SHP77 (cell line): ENCODE data around the gene RPS6KA2.

Source experiments
- DNase-seq, 2 experiments: peaks; one replicate each; lab custom pipeline; 2025; lab: John Stamatoyannopoulos, UW

The RPS6KA2 gene

GRCh38 chr6:166627033-166627874 lies at the start of gene RPS6KA2:
RPS6KA2 (minus strand) TSS chr6:166627251; CDS start chr6:166627019, 232 bp downstream.
- DNase-seq = peak; percentile 97

GRCh38 chr6:166676270-166676860 lies 49.3 kb upstream of the RPS6KA2 start:
- no peak for DNase-seq

- no peak for DNase-seq
Measured at GRCh38 chr6:166675736-166676135, 48.7 kb upstream of the RPS6KA2 start.

DNA sequence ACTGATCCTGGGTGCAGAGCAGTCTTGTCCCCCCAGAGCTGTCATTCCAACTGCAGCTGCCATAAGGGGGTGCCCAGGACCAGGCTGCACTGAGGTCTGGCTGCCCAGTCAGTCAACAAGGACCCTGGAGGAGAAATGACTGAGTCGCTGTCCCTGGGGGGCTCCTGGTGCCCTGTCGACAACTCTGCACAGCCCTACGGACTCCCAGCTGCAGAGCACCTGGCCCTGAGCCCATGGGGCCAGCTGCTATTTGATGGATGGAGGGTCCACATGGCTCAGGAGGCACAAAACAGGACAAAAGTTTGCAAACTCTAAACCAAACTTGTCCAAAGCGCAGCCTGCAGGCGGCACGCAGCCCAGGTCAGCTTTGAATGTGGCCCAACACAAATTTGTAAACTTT lies 46.3 kb upstream of the RPS6KA2 start:
- DNase-seq = no peak

DNA sequence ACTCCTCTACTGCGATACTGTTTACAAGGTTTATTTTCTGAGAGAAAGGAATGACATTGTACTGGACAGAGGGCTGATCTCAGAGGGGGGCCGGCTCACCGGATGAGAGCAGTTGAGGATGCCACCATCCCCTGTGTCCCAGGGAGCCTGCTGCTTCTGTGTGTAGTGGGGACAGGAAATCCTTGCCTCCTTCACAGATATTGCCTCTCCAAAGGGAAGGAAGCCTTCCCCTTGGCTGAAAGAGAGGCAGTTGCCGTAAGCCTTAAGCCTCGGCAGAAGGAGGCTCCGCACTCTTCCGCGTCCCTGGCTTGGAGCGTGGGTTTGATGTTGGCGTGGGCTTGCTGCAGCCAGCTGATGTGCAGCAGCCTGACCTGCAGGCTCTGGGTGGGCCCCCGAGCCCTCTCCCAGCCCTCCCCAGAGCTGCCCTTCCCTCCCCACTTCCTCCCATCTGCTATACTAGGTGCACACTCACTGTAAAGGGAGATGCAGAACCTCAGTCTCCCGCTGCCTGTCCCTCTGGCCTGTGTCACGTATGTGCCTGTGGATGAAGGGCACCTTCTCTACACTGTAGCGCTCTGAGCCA lies 45.7 kb upstream of the RPS6KA2 start:
- no peak for DNase-seq

DNA sequence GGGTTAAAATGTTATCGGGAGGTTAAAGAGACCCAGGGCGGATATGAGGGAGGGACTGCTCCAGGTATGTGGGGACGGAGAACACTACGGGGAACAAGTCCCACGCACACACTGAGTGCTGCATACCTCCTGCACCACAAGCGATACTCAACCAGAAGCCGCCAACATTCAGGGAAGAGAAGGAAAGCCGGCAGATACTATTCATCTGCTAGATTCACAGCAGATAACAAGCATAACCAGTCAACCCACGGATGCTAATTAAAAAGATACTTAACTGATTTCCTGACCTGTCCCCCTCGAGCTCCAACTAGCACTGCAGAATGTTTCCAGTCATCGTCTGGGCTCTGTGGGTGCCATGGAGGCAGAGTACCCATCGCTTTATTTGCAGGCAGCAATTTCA lies 45.1 kb upstream of the RPS6KA2 start:
- DNase-seq = no peak

DNA sequence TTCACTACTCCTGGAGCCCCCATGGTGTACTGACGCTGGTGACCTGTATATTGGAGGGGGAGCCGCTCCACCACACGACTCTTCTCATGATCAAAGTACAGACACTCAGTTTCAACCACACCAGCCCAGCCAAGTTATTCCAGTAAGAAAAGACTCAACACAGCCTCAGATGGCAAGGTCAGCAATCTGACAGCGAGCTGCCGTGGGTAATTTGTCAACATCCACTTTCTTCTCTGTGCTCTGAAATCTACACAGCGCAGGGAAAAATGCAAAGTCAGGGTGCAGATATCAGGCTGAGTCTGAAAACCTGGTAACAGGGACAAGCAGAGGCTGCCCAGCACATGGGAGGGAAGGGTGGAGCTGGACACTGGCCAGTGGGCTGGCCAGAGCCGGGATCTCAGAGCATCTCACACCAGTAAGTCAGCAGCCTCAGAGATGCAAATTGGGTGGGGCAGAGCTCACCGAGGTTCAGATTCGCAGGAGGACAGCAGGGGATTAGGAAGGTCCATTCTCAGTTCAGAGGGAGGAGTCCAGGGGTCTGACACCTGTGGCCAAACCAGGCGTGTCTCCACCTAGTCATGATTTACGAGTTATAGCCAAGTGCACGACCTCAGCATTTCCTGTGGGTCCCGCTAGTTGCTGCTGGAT lies 44.5 kb upstream of the RPS6KA2 start:
- no peak for DNase-seq

- DNase-seq = no peak
Measured at GRCh38 chr6:166670894-166671293, 43.8 kb upstream of the RPS6KA2 start.

- DNase-seq = no peak
Measured at GRCh38 chr6:166670013-166670412, 43.0 kb upstream of the RPS6KA2 start.

- DNase-seq = no peak
Measured at GRCh38 chr6:166667796-166668610, 41.0 kb upstream of the RPS6KA2 start.

DNA sequence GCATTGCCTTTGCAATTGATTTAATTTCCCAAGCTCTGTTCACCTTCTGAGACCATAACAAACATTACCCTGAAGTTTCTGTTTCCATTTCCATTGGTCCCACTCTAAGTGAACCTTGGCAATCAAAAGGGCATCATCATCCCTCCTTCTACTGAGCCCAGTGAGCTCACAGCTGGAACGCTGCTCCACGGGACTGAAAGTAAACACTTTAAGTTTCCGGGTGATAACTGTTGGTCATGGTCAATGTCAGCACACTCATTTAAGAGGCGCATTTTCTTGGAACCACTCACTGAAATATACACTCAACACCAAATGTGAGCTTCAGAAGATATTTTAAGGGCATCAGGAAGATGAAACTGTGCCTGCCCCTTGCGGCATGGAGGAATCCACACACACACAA lies 37.1 kb upstream of the RPS6KA2 start:
- no peak for DNase-seq

GRCh38 chr6:166663568-166663967 lies 36.5 kb upstream of the RPS6KA2 start:
- DNase-seq = no peak

DNA sequence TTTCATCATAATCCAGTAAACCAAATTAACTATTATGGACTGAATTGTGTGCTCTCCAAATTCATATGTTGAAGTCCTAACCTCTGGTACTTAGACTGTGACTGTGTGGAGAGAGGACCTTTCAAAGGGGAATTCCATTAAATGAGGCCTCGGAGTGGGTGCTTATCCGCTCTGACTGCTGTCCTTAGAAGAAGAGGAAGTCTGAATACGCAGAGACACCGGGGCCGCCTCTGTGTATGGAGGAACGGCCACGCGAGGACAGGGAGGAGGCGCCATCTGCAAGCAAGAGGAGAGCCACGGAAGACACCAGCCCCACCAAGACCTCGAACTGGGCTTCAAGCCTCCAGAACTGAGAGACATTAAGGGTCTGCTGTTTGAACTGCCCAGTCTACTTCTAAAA lies 35.6 kb upstream of the RPS6KA2 start:
- no peak for DNase-seq

GRCh38 chr6:166661327-166662085 lies 34.5 kb upstream of the RPS6KA2 start:
- DNase-seq = no peak

- DNase-seq = no peak
Measured at GRCh38 chr6:166660157-166660688, 33.2 kb upstream of the RPS6KA2 start.

DNA sequence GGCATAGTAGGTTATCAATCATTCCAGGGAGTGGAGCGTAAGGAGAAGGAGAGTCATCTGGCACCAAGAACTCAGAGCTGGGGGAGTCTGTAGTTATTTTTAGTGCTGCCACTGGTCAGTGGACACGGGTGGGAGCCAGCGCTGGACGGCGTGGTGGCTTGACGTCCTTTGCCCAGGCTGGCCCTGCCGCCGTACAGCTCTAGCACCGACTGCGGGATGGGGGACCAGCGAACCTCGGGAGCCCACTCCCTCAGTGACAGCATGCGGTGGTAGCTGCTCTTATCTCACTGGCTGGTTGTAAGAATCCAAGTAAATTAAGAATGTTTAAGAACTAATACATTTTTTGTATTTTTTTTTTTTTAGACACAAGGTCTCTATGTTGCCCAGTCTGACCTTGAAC lies 32.5 kb upstream of the RPS6KA2 start:
- no peak for DNase-seq

DNA sequence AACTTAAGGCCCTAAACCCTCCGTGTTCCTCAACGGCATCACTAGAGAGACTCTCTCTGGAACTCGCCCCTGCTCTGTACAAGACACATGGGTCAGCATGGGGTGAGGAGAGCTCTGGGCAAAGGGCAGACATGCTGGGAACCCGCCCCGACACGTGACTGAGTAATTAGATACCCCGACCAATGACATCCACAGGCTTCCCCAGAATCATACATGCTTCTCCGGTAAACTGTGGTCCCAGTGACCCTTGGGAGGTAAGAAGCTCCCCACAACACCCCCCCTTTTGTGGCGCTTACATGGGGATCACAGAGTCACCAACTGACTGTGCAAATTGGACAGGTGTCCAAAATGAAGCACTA lies 31.7 kb upstream of the RPS6KA2 start:
- DNase-seq = no peak

- no peak for DNase-seq
Measured at GRCh38 chr6:166658115-166658791, 31.2 kb upstream of the RPS6KA2 start.

DNA sequence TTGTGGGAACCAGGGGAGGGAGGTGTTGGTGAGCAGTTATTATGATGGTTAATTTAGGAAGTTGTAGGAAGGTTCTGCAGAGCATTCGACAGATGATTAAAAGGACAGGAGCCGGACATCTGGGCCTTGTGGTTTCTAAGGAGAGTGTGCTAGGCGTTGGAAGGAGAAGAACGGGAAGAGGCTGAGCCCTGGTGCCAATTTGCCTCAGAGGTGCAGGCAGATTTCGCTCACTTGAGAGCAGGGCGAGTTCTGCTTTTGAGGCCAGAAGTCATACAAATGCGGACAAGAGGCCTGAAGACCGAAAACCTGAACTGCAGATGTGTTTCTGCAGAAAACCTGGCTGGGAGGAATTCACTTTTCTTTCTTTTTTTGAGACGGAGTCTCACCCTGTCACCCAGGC lies 30.5 kb upstream of the RPS6KA2 start:
- no peak for DNase-seq
